HCT116 (cell line): ENCODE measurements around the gene TENT4A. TPM values are rescaled to one million over a fixed set of nuclear protein-coding genes. Genes with fewer than 3 reads are reported as not detected.

ENCODE experiments used
- ATAC-seq: fragments of 200-7000 bp; cut with Tn5 transposase; 2 replicates; pipeline ENCODE4 v1.9.1; 2020; ENCODE audit warnings: mild to moderate bottlenecking, moderate library complexity
- BruUV-seq: library from RNA; stranded (reverse); fragments of 400-500 nt; replicated peaks from 2 replicates; lab custom pipeline; 2021; lab: Mats Ljungman, UMichigan
- CTCF ChIA-PET: fragments of 300-600 bp; sonication (Branson Sonifier 250); formaldehyde crosslinking; loops from one replicate; lab custom pipeline; 2021; ENCODE audit warnings: antibody characterized with exemption; lab: Charles Lee
- POLR2A ChIA-PET: fragments of 300-600, 350-600 bp; sonication (Branson Sonifier 250); formaldehyde crosslinking; loops from one replicate; lab custom pipeline; 2021; ENCODE audit warnings: antibody characterized with exemption; lab: Charles Lee
- RAD21 ChIA-PET, 2 experiments: fragments of 300-600 bp; sonication (Branson Sonifier 250); formaldehyde crosslinking; loops; one replicate each; lab custom pipeline; 2023; ENCODE audit warnings: low total read pairs in 2 of 2; ENCODE audit not compliant: uncharacterized antibody in 2 of 2, unreplicated experiment in 2 of 2, low non-redundant PET in 1 of 2; lab: Charles Lee
- DNase-seq: peaks from one replicate; pipeline ENCODE4 v3.0.0-alpha.2; 2010; ENCODE audit warnings: low read depth, low spot score
- H2AFZ ChIP-seq: fragments of 200-600 bp; shearing (Covaris generic), sonication (generic); 2 replicates; pipeline ENCODE4 v1.6.1; 2017; ENCODE audit warnings: low read depth, mixed run types, mixed read lengths, antibody characterized with exemption, low read length; ENCODE audit not compliant: poor library complexity, severe bottlenecking
- H3K27ac ChIP-seq: 2 replicates; pipeline ENCODE4 v1.5.1; 2012; ENCODE audit warnings: low read depth, low read length
- H3K27me3 ChIP-seq: fragments of 200-600 bp; sonication (generic); 2 replicates; pipeline ENCODE4 v1.6.1; 2016; ENCODE audit warnings: mixed run types, low read length, mixed read lengths; ENCODE audit not compliant: insufficient read depth
- H3K36me3 ChIP-seq, 2 experiments: fragments of 200-500 bp in 1 of 2; fragments of 200-600 bp in 1 of 2; sonication (Bioruptor generic) in 1 of 2; sonication (generic) in 1 of 2; 2 replicates each; pipeline versions ENCODE4 v1.5.1 to v1.6.1; 2014 to 2016; ENCODE audit warnings: low read length in 2 of 2, inconsistent platforms in 1 of 2, mixed read lengths in 1 of 2, mixed run types in 1 of 2; ENCODE audit not compliant: insufficient read depth in 2 of 2, control insufficient read depth in 1 of 2
- H3K4me1 ChIP-seq, 2 experiments: fragments of 200-600 bp in 1 of 2; sonication (generic) in 1 of 2; 2 replicates each; pipeline versions ENCODE4 v1.5.1 to v1.6.1; 2012 to 2017; ENCODE audit warnings: low read length in 2 of 2, inconsistent platforms in 1 of 2, mild to moderate bottlenecking in 1 of 2, mixed read lengths in 1 of 2, mixed run types in 1 of 2, moderate library complexity in 1 of 2; ENCODE audit not compliant: insufficient read depth in 2 of 2, control insufficient read depth in 1 of 2
- H3K4me2 ChIP-seq: fragments of 200-600 bp; sonication (generic); 2 replicates; pipeline ENCODE4 v1.6.1; 2017; ENCODE audit warnings: mixed run types, low read length, mixed read lengths
- H3K4me3 ChIP-seq, 2 experiments: fragments of 200-600 bp in 1 of 2; sonication (generic) in 1 of 2; replicated peaks in 1 of 2; 2 replicates each; pipeline ENCODE4 v1.5.1; 2011 to 2016; ENCODE audit warnings: low read length in 2 of 2, control low read depth in 1 of 2, low read depth in 1 of 2, mild to moderate bottlenecking in 1 of 2, mixed read lengths in 1 of 2, mixed run types in 1 of 2
- H3K79me2 ChIP-seq: fragments of 200-600 bp; sonication (generic); 2 replicates; pipeline ENCODE4 v1.6.1; 2017; ENCODE audit warnings: mild to moderate bottlenecking, mixed run types, low read length, moderate library complexity, mixed read lengths; ENCODE audit not compliant: insufficient read depth
- H3K9ac ChIP-seq: fragments of 200-600 bp; sonication (generic); 2 replicates; pipeline ENCODE4 v1.6.1; 2016; ENCODE audit warnings: low read length, mixed read lengths
- H3K9me2 ChIP-seq: fragments of 200-600 bp; sonication (generic), shearing (Covaris generic); 2 replicates; pipeline ENCODE4 v1.6.1; 2017; ENCODE audit warnings: mixed run types, mild to moderate bottlenecking, moderate library complexity; ENCODE audit not compliant: insufficient read depth
- H3K9me3 ChIP-seq, 2 experiments: fragments of 200-500 bp in 1 of 2; fragments of 200-600 bp in 1 of 2; sonication (Bioruptor generic) in 1 of 2; sonication (generic) in 1 of 2; 2 replicates each; pipeline ENCODE4 v1.6.1; 2014 to 2017; ENCODE audit warnings: low read length in 2 of 2, mixed read lengths in 2 of 2, inconsistent platforms in 1 of 2, low read depth in 1 of 2, mild to moderate bottlenecking in 1 of 2, mixed run types in 1 of 2, moderate library complexity in 1 of 2; ENCODE audit not compliant: control insufficient read depth in 1 of 2, insufficient read depth in 1 of 2
- H4K20me1 ChIP-seq: fragments of 200-600 bp; sonication (generic), shearing (Covaris generic); 2 replicates; pipeline ENCODE4 v1.6.1; 2017; ENCODE audit warnings: mixed run types, mild to moderate bottlenecking, moderate library complexity; ENCODE audit not compliant: insufficient read depth
- ATF3 ChIP-seq: IDR thresholded peaks from 2 replicates; pipeline ENCODE4 v1.6.1; 2012
- CBX3 ChIP-seq: IDR thresholded peaks from 2 replicates; pipeline ENCODE4 v1.6.1; 2012; ENCODE audit warnings: low read depth
- CEBPB ChIP-seq: IDR thresholded peaks from 2 replicates; pipeline ENCODE4 v1.6.1; 2012; ENCODE audit warnings: low read depth
- CTCF ChIP-seq, 3 experiments: fragments of 200-600 bp in 1 of 3; sonication (generic) in 1 of 3; IDR thresholded peaks in 2 of 3; conservative IDR thresholded peaks in 1 of 3; 2 replicates each; pipeline ENCODE4 v1.5.1; 2012 to 2017; ENCODE audit warnings: low read depth in 2 of 3, low read length in 2 of 3, antibody characterized with exemption in 1 of 3, borderline replicate concordance in 1 of 3, control low read depth in 1 of 3, mild to moderate bottlenecking in 1 of 3, mixed read lengths in 1 of 3, mixed run types in 1 of 3, moderate library complexity in 1 of 3; ENCODE audit not compliant: insufficient read depth in 1 of 3
- ELF1 ChIP-seq: IDR thresholded peaks from 2 replicates; pipeline ENCODE4 v1.6.1; 2012; ENCODE audit warnings: low read depth, borderline replicate concordance
- EZH2 ChIP-seq: fragments of 200-600 bp; sonication (generic); IDR thresholded peaks from 2 replicates; pipeline ENCODE4 v1.6.1; 2017; ENCODE audit warnings: antibody characterized with exemption, mixed run types
- FOSL1 ChIP-seq: IDR thresholded peaks from 2 replicates; pipeline ENCODE4 v1.6.1; 2012; ENCODE audit warnings: low read depth
- JUND ChIP-seq: IDR thresholded peaks from 2 replicates; pipeline ENCODE4 v1.6.1; 2012
- POLR2A ChIP-seq: IDR thresholded peaks from 2 replicates; pipeline ENCODE4 v1.7.0; 2011; ENCODE audit warnings: borderline replicate concordance; ENCODE audit not compliant: insufficient read depth, insufficient read length; ENCODE audit errors: extremely low read depth
- POLR2AphosphoS5 ChIP-seq: IDR thresholded peaks from 2 replicates; pipeline ENCODE4 v1.6.1; 2011; ENCODE audit warnings: mild to moderate bottlenecking, low read depth, low read length, moderate library complexity
- RAD21 ChIP-seq: IDR thresholded peaks from 2 replicates; pipeline ENCODE4 v1.6.1; 2012; ENCODE audit warnings: low read depth, mild to moderate bottlenecking
- SIN3A ChIP-seq: IDR thresholded peaks from 2 replicates; pipeline ENCODE4 v1.6.1; 2012; ENCODE audit warnings: low read depth
- SRF ChIP-seq: IDR thresholded peaks from 2 replicates; pipeline ENCODE4 v1.6.1; 2012; ENCODE audit warnings: low read depth
- TCF7L2 ChIP-seq: IDR thresholded peaks from 2 replicates; pipeline ENCODE4 v1.7.0; 2011; ENCODE audit warnings: borderline replicate concordance, inconsistent platforms; ENCODE audit not compliant: insufficient read depth, insufficient read length; ENCODE audit errors: extremely low read depth
- YY1 ChIP-seq: IDR thresholded peaks from 2 replicates; pipeline ENCODE4 v1.6.1; 2011; ENCODE audit warnings: low read length, low read depth, moderate library complexity, mild to moderate bottlenecking; ENCODE audit not compliant: insufficient replicate concordance; ENCODE audit errors: extremely low read depth
- ZFX ChIP-seq: fragments of 450-650 bp; IDR thresholded peaks from 2 replicates; pipeline ENCODE4 v1.6.1; 2017
- ZNF274 ChIP-seq: fragments of 200-500 bp; sonication (Bioruptor generic); IDR thresholded peaks from 2 replicates; pipeline ENCODE4 v1.6.1; 2014; ENCODE audit warnings: mild to moderate bottlenecking, low read depth, low read length, inconsistent platforms
- intact Hi-C: fragments of 100-400 bp; cut with micrococcal nuclease; formaldehyde crosslinking; loops from 2 replicates; pipeline ENCODE4 v1.10.0; 2022
- total RNA-seq: library from RNA; stranded (reverse); gene quantifications from one replicate; pipeline ENCODE4 v1.2.1, GENCODE V29; 2021; ENCODE audit not compliant: unreplicated experiment
- TF ChIP-seq, protein P1 (sequence below): IDR thresholded peaks from 2 replicates; pipeline ENCODE4 v1.6.1; 2012; ENCODE audit warnings: low read depth
- TF ChIP-seq, protein P2 (sequence below): IDR thresholded peaks from 2 replicates; pipeline ENCODE4 v1.6.1; 2011; ENCODE audit warnings: mild to moderate bottlenecking, low read length, moderate library complexity; ENCODE audit not compliant: insufficient replicate concordance; ENCODE audit errors: extremely low read depth
- TF ChIP-seq, protein P3 (sequence below): IDR thresholded peaks from 2 replicates; pipeline ENCODE4 v1.6.1; 2012

TENT4A gene
- total RNA-seq, 1 experiment from 2014 or later: 39.8 TPM

DNA sequence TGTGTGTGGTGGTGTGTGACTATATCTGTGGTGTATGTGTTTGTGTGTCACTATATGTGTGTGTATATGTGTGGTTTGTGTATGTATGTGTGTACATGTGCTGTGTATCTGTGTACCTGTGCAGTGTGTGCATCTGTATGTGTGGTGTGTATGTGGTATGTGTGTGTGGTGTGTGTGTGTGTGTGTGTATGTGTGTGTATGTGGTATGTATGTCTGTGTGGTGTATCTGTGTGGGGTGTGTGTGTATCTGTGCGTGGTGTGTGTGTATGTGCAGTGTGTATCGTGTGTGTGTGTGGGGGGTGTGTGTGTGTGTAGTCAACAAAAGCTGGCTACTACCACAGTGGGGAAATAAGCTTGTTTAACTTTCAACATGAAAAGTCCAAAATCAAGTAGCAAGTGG lies 31.6 kb upstream of the TENT4A start:
- Histone ChIP-seq H3K27ac (no peak overlapping the region), H3K9me3 (no peaks in the 10 kb centered on the region), H4K20me1 (no peaks in the 10 kb centered on the region), H3K4me1 (peaks cover 0 to 3% of the 10 kb centered on the region in 2 experiments; a peak in 1 of 4 replicates), H3K4me2 (no peak overlapping the region), H3K27me3 (peaks cover 18% of the 10 kb centered on the region; the same call in 1 of the 2 replicates), H3K9me2 (no peaks in the 10 kb centered on the region), H3K79me2 (no peaks in the 10 kb centered on the region), H3K36me3 (no peaks in the 10 kb centered on the region), H3K4me3 (no peak overlapping the region), H3K9ac (no peak overlapping the region), H2AFZ (no peak overlapping the region)
- RAD21 ChIA-PET: no interaction called here
- BruUV-seq: no TSS peak
- ATAC-seq: no peak
- intact Hi-C loops: no loop called here
- CTCF ChIA-PET: no interaction called here
- DNase-seq: no peak
- TF ChIP-seq RAD21 (no peak), POLR2A (no peak), FOSL1 (no peak), EZH2 (no peak), TCF7L2 (no peak), YY1 (no peak), SRF (no peak), SIN3A (no peak), ELF1 (no peak), ZFX (no peak), ATF3 (no peak), CBX3 (no peak), ZNF274 (no peak), JUND (no peak), CEBPB (no peak), CTCF (IDR thresholded peaks at IDR 0.05 in 2 of 3, conservative IDR thresholded peaks at IDR 0.05 in 1 of 3; ENCODE audit: borderline replicate concordance in 1 of 3, insufficient read depth in 1 of 3, low read depth in 2 of 3, low read length in 2 of 3) (no peak), POLR2AphosphoS5 (no peak)
- TF ChIP-seq, protein P1, sequence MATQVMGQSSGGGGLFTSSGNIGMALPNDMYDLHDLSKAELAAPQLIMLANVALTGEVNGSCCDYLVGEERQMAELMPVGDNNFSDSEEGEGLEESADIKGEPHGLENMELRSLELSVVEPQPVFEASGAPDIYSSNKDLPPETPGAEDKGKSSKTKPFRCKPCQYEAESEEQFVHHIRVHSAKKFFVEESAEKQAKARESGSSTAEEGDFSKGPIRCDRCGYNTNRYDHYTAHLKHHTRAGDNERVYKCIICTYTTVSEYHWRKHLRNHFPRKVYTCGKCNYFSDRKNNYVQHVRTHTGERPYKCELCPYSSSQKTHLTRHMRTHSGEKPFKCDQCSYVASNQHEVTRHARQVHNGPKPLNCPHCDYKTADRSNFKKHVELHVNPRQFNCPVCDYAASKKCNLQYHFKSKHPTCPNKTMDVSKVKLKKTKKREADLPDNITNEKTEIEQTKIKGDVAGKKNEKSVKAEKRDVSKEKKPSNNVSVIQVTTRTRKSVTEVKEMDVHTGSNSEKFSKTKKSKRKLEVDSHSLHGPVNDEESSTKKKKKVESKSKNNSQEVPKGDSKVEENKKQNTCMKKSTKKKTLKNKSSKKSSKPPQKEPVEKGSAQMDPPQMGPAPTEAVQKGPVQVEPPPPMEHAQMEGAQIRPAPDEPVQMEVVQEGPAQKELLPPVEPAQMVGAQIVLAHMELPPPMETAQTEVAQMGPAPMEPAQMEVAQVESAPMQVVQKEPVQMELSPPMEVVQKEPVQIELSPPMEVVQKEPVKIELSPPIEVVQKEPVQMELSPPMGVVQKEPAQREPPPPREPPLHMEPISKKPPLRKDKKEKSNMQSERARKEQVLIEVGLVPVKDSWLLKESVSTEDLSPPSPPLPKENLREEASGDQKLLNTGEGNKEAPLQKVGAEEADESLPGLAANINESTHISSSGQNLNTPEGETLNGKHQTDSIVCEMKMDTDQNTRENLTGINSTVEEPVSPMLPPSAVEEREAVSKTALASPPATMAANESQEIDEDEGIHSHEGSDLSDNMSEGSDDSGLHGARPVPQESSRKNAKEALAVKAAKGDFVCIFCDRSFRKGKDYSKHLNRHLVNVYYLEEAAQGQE: no peak
- TF ChIP-seq, protein P2, sequence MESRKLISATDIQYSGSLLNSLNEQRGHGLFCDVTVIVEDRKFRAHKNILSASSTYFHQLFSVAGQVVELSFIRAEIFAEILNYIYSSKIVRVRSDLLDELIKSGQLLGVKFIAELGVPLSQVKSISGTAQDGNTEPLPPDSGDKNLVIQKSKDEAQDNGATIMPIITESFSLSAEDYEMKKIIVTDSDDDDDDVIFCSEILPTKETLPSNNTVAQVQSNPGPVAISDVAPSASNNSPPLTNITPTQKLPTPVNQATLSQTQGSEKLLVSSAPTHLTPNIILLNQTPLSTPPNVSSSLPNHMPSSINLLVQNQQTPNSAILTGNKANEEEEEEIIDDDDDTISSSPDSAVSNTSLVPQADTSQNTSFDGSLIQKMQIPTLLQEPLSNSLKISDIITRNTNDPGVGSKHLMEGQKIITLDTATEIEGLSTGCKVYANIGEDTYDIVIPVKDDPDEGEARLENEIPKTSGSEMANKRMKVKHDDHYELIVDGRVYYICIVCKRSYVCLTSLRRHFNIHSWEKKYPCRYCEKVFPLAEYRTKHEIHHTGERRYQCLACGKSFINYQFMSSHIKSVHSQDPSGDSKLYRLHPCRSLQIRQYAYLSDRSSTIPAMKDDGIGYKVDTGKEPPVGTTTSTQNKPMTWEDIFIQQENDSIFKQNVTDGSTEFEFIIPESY: no peak
- TF ChIP-seq, protein P3, sequence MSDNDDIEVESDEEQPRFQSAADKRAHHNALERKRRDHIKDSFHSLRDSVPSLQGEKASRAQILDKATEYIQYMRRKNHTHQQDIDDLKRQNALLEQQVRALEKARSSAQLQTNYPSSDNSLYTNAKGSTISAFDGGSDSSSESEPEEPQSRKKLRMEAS: no peak
- POLR2A ChIA-PET: no interaction called here
